A549 (cell line): ENCODE measurements around the gene MBD3L5. TPM values are rescaled to one million over a fixed set of nuclear protein-coding genes. Genes with fewer than 3 reads are reported as not detected.

Source experiments
- ATAC-seq, 2 experiments: fragments of 200-7000 bp in 1 of 2; fragments of >200 bp in 1 of 2; cut with Nextera tagmentation in 1 of 2; cut with Tn5 transposase in 1 of 2; 3 replicates each; pipeline versions ENCODE4 v1.8.0 to v1.9.1; 2018 to 2020; ENCODE audit warnings: mild to moderate bottlenecking in 1 of 2, moderate library complexity in 1 of 2
- CTCF ChIA-PET: fragments of 300-600 bp; sonication (Branson Sonifier 250); formaldehyde crosslinking; extraction: SDS; loops from one replicate; lab custom pipeline; 2021; ENCODE audit warnings: antibody characterized with exemption, inconsistent platforms; lab: Yijun Ruan, JAX
- POLR2A ChIA-PET: fragments of 350-600 bp; formaldehyde crosslinking; extraction: SDS; loops from one replicate; lab custom pipeline; 2021; ENCODE audit warnings: antibody characterized with exemption, inconsistent platforms; lab: Yijun Ruan, JAX
- DNase-seq, 2 experiments: peaks; one replicate each; pipeline versions ENCODE4 v3.0.0 to v3.0.0-alpha.2; 2011 to 2016; ENCODE audit warnings: low read depth in 1 of 2, low spot score in 1 of 2
- FAIRE-seq: peaks from 2 replicates; lab custom pipeline; 2011; peaks lifted over from hg19 to GRCh38; lab: Jason Lieb, UNC
- H3K27ac ChIP-seq, 2 experiments: fragments of >200 bp; sonication (Bioruptor Twin); formaldehyde crosslinking; 3 replicates each; pipeline ENCODE4 v1.5.1; 2016 to 2017
- H3K4me1 ChIP-seq: fragments of >200 bp; sonication (Bioruptor Twin); formaldehyde crosslinking; 3 replicates; pipeline ENCODE4 v1.6.1; 2016
- H3K4me2 ChIP-seq: fragments of >200 bp; sonication (Bioruptor Twin); formaldehyde crosslinking; 3 replicates; pipeline ENCODE4 v1.6.1; 2016
- H3K4me3 ChIP-seq: fragments of >200 bp; sonication (Bioruptor Twin); formaldehyde crosslinking; 3 replicates; pipeline ENCODE4 v1.5.1; 2016
- H3K9me3 ChIP-seq: fragments of >200 bp; sonication (Bioruptor Twin); formaldehyde crosslinking; 3 replicates; pipeline ENCODE4 v1.6.1; 2016
- BCL3 ChIP-seq: fragments of >200 bp; sonication (Bioruptor Twin); formaldehyde crosslinking; IDR thresholded peaks from 3 replicates; pipeline ENCODE4 v1.6.1; 2016
- CBX8 ChIP-seq: fragments of 200-600 bp; sonication (generic); IDR thresholded peaks from 2 replicates; pipeline ENCODE4 v1.6.1; 2016
- CHD2 ChIP-seq: fragments of 150-350 bp; IDR thresholded peaks from 2 replicates; pipeline ENCODE4 v1.6.1; 2014; ENCODE audit warnings: low read length; ENCODE audit not compliant: partially characterized antibody
- EHMT2 ChIP-seq: fragments of 200-600 bp; sonication (generic); IDR thresholded peaks from 2 replicates; pipeline ENCODE4 v1.6.1; 2016; ENCODE audit warnings: antibody characterized with exemption, low read depth, mild to moderate bottlenecking, moderate library complexity
- FOSB ChIP-seq: fragments of 250-450 bp; sonication (Bioruptor Pico); IDR thresholded peaks from 2 replicates; pipeline ENCODE4 v1.5.0; 2020; ENCODE audit warnings: mild to moderate bottlenecking, moderate library complexity
- FOSL2 ChIP-seq, 2 experiments: fragments of 450-650 bp in 1 of 2; fragments of >200 bp in 1 of 2; sonication (Bioruptor Twin) in 1 of 2; formaldehyde crosslinking; IDR thresholded peaks; 2 replicates each; pipeline versions ENCODE4 v1.5.0 to v1.6.1; 2016 to 2020; ENCODE audit warnings: mild to moderate bottlenecking in 1 of 2, moderate library complexity in 1 of 2
- HDAC2 ChIP-seq: fragments of 200-600 bp; sonication (generic); IDR thresholded peaks from 2 replicates; pipeline ENCODE4 v1.6.1; 2016
- HES2 ChIP-seq: fragments of >200 bp; sonication (Bioruptor Twin); formaldehyde crosslinking; IDR thresholded peaks from 2 replicates; pipeline ENCODE4 v1.6.1; 2016
- HEYL ChIP-seq: fragments of 250-450 bp; sonication (Bioruptor Pico); IDR thresholded peaks from 2 replicates; pipeline ENCODE4 v1.8.0; 2021; ENCODE audit warnings: mild to moderate bottlenecking, moderate library complexity
- HOXB5 ChIP-seq: fragments of 250-450 bp; sonication (Bioruptor Pico); IDR thresholded peaks from 2 replicates; pipeline ENCODE4 v1.5.0; 2020; ENCODE audit warnings: mild to moderate bottlenecking, moderate library complexity
- JUN ChIP-seq, 2 experiments: fragments of >200 bp; sonication (Bioruptor Twin); formaldehyde crosslinking; IDR thresholded peaks; 2 replicates in 1 of 2; 3 replicates in 1 of 2; pipeline ENCODE4 v1.6.1; 2016 to 2017
- MAFK ChIP-seq: fragments of 450-650 bp; IDR thresholded peaks from 2 replicates; pipeline ENCODE4 v1.6.1; 2014; ENCODE audit not compliant: partially characterized antibody
- MAX ChIP-seq: IDR thresholded peaks from 2 replicates; pipeline ENCODE4 v1.6.1; 2012
- MYC ChIP-seq: IDR thresholded peaks from 2 replicates; pipeline ENCODE4 v1.6.1; 2012; ENCODE audit warnings: mild to moderate bottlenecking, inconsistent platforms, low read length, improper control_type of control experiment, borderline replicate concordance
- NPAS2 ChIP-seq: fragments of 250-450 bp; sonication (Bioruptor Pico); IDR thresholded peaks from 2 replicates; pipeline ENCODE4 v1.8.0; 2022; ENCODE audit warnings: mild to moderate bottlenecking, moderate library complexity, borderline replicate concordance
- NR3C1 ChIP-seq: fragments of >200 bp; sonication (Bioruptor Twin); formaldehyde crosslinking; IDR thresholded peaks from 3 replicates; pipeline ENCODE4 v1.6.1; 2017
- PBX3 ChIP-seq: IDR thresholded peaks from 2 replicates; pipeline ENCODE4 v1.6.1; 2012
- POLR2A ChIP-seq: IDR thresholded peaks from 2 replicates; pipeline ENCODE4 v1.6.1; 2012; ENCODE audit warnings: mild to moderate bottlenecking, low read length
- POLR2AphosphoS2 ChIP-seq: conservative IDR thresholded peaks from 2 replicates; pipeline ENCODE4 v1.6.1; 2012; ENCODE audit warnings: low read length, improper control_type of control experiment, inconsistent platforms
- REST ChIP-seq: fragments of 200-600 bp; sonication (generic); IDR thresholded peaks from 2 replicates; pipeline ENCODE4 v1.6.1; 2016; ENCODE audit warnings: antibody characterized with exemption, mild to moderate bottlenecking, moderate library complexity
- RNF2 ChIP-seq: fragments of 200-600 bp; sonication (generic); IDR thresholded peaks from 2 replicates; pipeline ENCODE4 v1.6.1; 2016; ENCODE audit warnings: low read depth, mild to moderate bottlenecking, antibody characterized with exemption, moderate library complexity, borderline replicate concordance
- SMC3 ChIP-seq: fragments of >200 bp; sonication (Bioruptor Twin); formaldehyde crosslinking; IDR thresholded peaks from 3 replicates; pipeline ENCODE4 v1.6.1; 2018; ENCODE audit warnings: inconsistent platforms
- SREBF2 ChIP-seq: fragments of 450-650 bp; IDR thresholded peaks from 2 replicates; pipeline ENCODE4 v1.6.1; 2014; ENCODE audit warnings: mild to moderate bottlenecking, moderate library complexity
- TP53 ChIP-seq: fragments of 250-450 bp; sonication (Bioruptor Pico); IDR thresholded peaks from 2 replicates; pipeline ENCODE4 v1.5.0; 2021; ENCODE audit warnings: mild to moderate bottlenecking, moderate library complexity
- USF2 ChIP-seq: fragments of 450-650 bp; IDR thresholded peaks from 2 replicates; pipeline ENCODE4 v1.6.1; 2014; ENCODE audit warnings: antibody characterized with exemption
- ZC3H11A ChIP-seq: fragments of 450-650 bp; IDR thresholded peaks from 2 replicates; pipeline ENCODE4 v1.6.1; 2014; ENCODE audit warnings: antibody characterized with exemption, mild to moderate bottlenecking
- WGBS: methylation state at CpG from one replicate; pipeline ENCODE4 v1.1.6; 2017; ENCODE audit errors: missing lambda C conversion rate; 5-methylcytosine and 5-hydroxymethylcytosine counted together
- polyA plus RNA-seq, 4 experiments: library from polyadenylated mRNA; depleted of rRNA in 3 of 4; stranded (reverse); fragments of >200 nt; fragmentation: RNase III in 1 of 4; extraction: RNeasy Plus Mini Kit Qiagen cat#74134 plus additional on column Dnase treatment in 1 of 4; gene quantifications; 2 replicates in 3 of 4; 3 replicates in 1 of 4; pipeline ENCODE4 v1.2.3, GENCODE V29; 2011 to 2017

The MBD3L5 gene
- polyA plus RNA-seq, 2 of the 4 experiments (the other 2 are of a cell fraction), result not detected

- TF ChIP-seq PBX3 (0 out of 2 replicates have a peak, but pooled peaks have one; percentile 7), MAX (peak; percentile 63; the same call in 1 of the 2 replicates), MAFK (no peak), POLR2AphosphoS2 (no peak), NPAS2 (no peak), HEYL (CRISPR knock-in tag) (no peak), POLR2A (peak; percentile 51), HDAC2 (no peak), FOSL2 (IDR thresholded peaks at IDR 0.05) (no peak), FOSL2 (CRISPR knock-in tag; IDR thresholded peaks at IDR 0.05) (no peak), MYC (no peak), BCL3 (peak; percentile 67; the same call in 2 of the 3 replicates), SMC3 (no peak)
- TF ChIP-seq, all 56 proteins: peak for 6
These were observed 38.9 kb downstream of the MBD3L5 start, which contains the start of gene ZNF557 (continued) for GRCh38 chr19:7069042-7069903.

GRCh38 chr19:7069904-7070226 is 39.5 kb downstream of the MBD3L5 start:
- peak; percentile 49 to 62; a peak in 4 of 6 replicates for ATAC-seq
- H3K4me3 ChIP-seq, result peak overlapping the region; percentile 84
- ChIA-PET POLR2A (interaction anchor here (0.7 to 1.4 kb wide), 2 partner anchors 29 to 406 kb away, joined by 10 to 18 read pairs; no protein-coding TSS in a partner anchor), CTCF (no interaction called here)
- peak overlapping the region; percentile 92 to 97 for H3K27ac ChIP-seq
- 0% methylated on average over 4 of the region's 12 CpGs for WGBS
- no peak for FAIRE-seq
- H3K9me3 ChIP-seq, result peaks cover 33% of the 10 kb centered on the region
- H3K4me2 ChIP-seq, result peak overlapping the region; percentile 87
- TF ChIP-seq HES2 (no peak), TP53 (no peak), CHD2 (no peak), FOSB (CRISPR knock-in tag) (no peak), NR3C1 (no peak), USF2 (no peak), CBX8 (no peak), POLR2A (no peak), HDAC2 (no peak), RNF2 (no peak), ZC3H11A (no peak), REST (no peak), JUN (IDR thresholded peaks at IDR 0.05) (no peak), NPAS2 (no peak), EHMT2 (no peak), HOXB5 (CRISPR knock-in tag) (no peak), SREBF2 (no peak), HEYL (CRISPR knock-in tag) (no peak)
- no peaks in the 10 kb centered on the region for H3K4me1 ChIP-seq
- DNase-seq, result peak in 1 of 2 experiments; percentile 11
